Activated CD4-positive, alpha-beta T cell treated with anti-CD3 and anti-CD28 coated beads for 24 hours (primary cell): ENCODE results near the gene ADAMTSL3.

Experiments used
- DNase-seq, 2 donors: peaks; one replicate each; pipeline ENCODE4 v3.0.0-alpha.2; 2020; ENCODE audit warnings: low read depth in 2 of 2

ADAMTSL3 gene

DNA sequence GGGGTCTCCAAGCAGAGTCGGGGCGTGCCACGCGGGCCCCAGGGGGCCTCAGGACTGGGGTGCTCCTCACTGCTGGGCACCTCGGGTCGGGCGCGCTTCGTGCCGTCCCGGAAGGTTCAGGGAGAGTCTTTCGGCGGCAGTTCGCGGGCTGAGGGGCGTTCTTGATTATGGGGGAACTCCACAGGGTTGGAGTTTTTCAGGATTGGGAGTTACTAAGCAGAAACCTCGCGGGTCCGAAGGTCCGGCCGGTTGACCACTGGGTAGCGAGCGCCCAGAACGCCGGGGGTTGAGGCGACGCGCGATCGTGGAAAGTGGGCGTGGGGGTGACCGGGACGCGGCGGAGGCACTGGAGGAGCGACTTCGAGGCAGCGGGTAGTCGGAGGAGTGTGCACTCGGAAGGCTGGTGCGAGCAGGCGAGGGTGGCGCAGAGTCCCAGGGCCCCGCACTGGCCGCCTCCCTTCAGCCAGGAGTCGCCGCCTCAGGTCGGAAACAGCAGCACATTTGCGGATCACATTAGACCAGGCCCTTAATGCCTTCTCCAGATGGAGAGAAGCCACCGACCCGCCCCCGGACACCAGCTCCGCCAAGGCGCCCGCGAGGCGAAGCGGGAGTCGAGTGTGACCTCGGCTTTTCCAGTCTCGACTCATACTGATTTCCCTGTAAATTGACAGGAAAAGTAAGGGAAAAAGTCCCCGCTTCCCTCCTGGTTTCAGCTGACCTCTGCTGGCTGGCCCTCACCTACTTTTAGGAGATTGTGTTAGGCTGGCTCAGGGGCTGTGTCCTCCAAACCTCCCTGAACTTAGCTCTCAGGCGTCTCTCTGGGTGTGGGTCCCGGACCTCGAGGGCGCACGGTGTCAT is 685 bp downstream of the ADAMTSL3 start:
- DNase-seq, result no peak

DNA sequence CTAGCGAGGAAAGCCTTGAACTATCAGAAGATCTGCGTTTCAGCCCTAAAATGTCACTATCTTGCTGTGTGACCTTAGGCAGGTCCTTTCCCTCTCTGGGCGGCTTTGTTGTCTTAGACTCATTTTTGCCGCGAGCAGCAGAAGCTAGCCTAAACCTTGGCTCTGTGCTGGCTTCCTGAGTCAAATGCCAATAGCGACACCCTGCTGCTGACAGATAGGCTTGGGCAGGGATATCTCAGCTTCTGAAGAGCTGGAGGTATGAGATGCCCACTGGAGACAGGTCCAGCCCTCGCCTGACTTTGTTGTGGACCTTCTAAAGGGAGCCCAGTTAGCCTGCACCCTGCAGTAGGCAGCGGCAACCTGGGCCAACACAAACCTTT is 1.3 kb downstream of the ADAMTSL3 start:
- DNase-seq, result no peak

DNA sequence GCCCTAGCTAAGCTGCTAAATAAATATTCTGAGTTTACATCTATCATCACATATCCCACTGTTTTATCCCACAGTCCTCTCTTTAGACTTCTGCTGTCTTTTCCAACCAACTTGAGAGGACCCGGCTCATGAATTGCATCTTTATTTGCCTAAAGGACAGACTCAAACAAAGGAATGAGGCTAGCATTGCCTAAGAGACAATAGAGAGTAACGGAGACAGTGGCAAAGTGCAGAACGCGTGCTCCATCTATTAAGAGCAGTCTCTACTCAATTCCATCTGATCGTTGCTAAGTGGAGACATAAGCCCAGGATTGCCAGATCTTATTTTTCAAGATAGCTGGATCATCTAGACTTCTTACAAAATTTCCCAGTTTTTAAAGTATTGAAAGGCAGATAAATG is 2.3 kb downstream of the ADAMTSL3 start:
- DNase-seq, result no peak

DNA sequence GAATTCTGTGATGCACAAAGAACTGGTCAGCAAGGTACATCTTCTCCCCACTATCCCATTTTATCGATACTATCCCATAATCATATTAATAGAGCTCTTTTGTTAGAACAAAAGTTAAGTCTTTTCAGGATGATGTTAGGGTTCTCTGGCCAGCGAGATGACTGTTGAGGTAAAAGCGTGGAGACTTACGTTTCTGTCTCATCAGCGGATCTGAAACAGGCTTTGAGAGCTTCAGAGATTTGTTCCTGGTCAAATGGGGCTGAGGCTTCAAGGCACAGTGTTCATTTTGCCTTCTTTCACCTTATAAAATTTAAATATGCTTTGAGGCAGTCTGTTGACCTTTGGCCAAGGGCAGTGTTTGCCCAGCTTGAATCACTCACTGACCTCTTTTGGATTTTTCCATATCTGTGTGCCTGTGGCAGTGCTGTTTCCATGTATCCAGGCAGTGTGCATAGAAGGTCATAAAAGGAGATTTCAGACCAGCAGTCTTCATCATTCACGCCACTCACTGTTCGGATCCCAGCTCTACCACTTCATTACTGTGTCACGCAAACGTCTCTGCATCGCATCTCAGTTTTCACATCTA is 3.1 kb downstream of the ADAMTSL3 start:
- DNase-seq, result no peak

DNA sequence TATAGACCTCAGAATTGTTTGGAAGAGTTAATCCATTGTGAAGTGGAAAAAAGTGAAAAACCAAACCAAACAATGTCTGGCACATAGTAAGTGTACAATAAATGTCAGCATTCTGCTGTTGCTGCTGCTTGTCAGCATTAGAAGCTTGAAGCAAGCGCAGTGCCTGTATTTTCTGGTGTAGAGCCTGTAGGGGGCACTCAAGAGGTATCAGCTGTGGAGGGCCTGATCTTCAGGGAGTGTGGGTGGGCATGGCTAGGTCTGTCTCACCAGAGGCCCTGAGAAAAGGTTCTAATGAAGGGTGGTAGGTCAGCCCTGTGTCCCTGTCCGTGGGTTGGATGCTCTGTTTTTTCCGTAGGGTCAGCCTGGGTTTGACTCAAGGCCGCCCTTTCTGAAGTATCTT is 3.6 kb downstream of the ADAMTSL3 start:
- no peak for DNase-seq

DNA sequence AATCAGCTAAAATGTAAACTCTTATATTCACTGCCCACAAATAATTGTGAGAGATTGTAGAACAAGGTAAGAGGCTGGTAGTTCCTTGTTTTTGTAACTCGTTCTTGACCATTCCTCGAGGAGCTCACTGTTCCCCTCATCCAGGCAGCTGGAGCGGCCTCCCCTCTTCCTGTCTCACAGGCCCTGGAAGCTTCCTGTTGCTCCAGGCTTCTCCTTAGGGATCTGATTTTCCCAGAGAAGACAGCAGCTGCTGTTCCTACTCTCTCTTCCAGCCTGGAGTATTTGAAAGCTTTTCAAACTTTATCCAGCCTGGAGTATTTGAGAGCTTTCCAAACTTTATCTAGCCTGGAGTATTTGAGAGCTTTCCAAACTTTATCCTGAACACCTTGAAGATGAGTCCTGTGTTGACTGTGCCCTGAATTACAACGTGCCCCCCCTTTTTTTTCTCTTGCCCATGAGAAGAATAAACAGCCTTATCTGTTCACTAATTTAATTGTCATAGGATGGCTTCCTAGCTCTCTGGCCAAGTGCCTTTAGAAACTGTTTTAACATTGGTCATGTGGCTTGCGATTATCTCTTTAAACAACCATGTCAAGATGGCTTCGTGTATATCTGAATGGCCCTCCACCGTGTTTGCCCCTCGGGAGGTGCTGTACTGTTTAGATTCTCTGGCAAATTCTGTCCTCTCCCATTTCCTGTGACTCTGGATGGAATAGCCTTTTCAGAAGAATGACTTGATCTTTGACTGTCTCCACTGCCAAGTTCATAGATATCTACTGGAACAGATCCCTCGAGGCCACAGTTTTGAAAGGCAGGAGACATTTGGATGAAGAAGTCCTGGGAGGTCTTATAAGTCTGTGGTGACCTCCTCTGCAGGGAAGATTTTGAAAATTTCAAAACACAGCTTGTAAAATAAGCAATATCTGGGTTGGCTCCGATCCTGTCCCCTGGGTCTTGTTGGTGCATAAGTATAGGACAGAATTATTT is 4.8 kb downstream of the ADAMTSL3 start:
- DNase-seq, result no peak

DNA sequence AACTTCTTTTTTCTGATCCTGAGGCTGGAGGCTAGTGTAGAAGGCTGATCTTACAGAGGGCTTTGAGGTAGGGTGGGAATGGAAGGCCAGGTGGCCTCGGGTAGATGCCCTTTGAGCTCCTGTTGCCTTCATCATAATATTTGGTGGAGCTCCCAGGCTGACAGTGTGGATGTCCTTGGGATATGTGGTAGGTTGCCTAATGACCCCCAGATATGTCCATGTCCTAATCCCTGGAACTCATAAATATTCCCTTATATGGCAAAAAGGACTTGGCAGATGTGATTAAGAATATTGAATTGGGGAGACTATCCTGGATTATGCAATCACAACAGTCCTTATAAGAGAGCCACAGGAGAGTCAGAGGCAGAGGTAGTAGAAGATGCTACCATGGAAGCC is 5.5 kb downstream of the ADAMTSL3 start:
- no peak for DNase-seq

DNA sequence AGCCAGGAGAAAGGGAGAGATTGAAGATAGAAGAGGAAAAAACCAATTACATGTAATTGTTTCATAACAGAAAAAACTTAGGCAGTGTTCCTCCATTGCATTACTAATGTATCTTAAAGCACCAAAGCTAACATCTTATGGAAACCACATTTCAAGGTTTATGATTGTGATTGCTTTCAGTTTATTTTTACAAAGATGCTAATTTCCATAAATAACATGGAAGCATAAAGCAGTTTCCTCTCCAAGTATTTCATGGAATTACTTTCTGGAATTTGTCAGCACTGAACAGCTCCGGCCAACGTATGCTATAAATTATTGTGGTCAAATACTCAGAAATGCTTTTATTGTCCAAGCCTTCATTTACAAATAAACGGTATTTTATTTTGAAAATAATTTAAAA is 11.6 kb downstream of the ADAMTSL3 start:
- DNase-seq, result no peak

DNA sequence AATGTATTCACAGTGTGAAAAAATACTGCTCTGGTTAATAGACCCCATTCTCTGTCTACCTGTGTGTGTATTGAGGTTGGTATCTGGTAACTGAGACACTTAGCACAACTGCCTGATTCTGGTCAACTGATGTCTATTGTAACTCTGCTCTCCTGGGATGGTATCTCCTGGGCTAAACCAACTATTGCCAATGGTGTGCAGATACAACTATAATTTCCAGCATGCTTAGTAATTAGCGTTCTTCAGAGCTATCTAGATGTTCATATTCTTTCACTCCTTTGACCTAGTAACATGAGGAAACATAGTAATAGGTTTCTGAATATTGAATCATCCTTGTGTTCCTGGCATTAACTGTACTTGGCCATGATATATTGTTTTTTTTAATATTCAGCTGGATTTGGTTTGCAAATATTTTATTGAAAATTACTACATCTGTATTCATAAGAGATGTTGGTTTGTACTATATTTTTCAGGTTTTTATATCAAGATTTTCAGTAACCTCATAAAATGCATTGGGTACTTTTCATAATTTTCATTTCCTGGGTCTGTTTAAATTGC is 16.8 kb downstream of the ADAMTSL3 start:
- no peak for DNase-seq

DNA sequence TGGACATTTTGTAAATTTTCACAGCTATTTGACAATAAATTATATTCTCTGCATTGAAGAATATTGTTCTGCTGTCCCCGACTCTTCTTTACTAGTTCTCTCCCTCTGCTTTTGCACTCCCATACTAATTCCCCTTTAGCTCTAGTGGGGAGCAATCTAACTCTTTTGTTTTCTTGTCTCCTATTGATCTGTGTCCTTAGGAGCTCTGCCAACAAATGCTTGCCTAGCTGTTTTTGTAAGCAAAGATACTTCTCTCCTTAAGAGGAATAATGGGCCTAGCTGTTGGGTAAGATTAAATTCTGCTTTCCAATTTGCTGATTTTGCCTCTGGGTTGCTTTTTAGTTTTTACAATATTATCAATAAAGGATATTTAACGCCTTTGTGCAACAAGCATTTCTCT is 17.7 kb downstream of the ADAMTSL3 start:
- no peak for DNase-seq

DNA sequence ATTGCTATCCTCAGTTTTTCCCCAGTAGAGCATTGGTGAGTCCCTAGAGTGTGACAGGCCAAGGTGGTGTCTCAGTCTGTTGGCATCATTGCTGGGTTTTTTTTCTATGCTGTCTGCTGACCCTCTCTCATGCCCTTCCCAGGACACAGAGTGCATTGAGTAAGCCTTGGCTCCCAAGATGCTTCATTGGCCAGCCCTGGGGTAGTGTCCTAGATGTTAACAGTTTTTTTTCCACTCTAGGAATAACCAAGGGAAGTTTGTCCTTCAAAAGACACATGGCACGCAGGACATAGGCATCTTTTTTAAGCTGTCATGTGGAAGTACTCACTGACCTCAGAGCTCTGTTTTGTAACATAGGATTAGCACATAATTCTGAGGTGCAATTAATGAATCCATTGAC is 19.5 kb downstream of the ADAMTSL3 start:
- DNase-seq, result no peak

DNA sequence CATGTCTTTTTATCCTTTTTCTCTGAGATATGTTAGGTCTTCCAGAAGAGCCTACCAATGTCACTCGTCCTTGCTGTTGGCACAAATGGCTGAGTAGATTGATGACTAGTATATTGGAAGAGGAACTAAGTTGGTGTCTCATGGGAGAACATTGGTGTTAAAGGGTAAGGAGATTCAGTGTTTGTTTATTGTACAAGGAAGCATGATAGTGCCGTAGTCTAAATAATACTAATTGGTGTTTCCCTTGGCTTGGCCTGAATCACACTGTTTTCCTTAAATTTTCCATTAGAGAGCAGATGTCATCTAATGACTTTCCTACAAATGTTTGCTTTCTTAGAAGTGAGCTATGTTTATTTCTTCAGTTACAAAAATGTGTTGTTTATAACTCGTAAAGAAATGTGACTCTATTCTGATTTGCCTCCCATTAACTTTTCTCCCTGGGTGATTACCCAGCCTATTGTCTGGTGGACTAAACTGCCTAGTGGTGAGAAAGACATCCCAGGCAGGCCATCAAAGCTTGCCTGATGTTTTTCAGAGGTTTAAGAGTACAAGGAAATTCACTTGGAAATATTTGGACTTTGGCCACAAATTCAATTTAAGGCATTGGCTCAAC is 28.7 kb downstream of the ADAMTSL3 start:
- no peak for DNase-seq

DNA sequence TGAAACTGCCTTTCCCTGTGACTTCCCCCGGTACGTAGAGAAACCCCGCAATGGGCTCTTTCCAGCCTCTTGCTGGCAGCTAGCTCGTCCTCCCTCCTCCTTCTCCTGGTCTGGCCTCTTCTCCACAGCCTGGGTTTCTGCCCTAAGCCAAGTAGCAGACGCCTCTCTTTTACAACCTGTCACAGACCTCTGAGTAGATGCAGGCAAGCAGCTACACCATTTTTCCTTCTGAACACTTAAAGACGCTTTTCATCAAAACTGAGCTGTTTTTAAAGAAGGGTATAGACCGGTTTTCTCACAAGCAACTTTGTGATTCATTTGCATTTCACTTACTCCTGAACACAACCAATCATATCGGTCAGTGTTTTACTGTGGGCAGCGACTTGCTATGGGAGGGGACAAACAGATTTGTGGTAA is 32.0 kb downstream of the ADAMTSL3 start:
- DNase-seq, result no peak

DNA sequence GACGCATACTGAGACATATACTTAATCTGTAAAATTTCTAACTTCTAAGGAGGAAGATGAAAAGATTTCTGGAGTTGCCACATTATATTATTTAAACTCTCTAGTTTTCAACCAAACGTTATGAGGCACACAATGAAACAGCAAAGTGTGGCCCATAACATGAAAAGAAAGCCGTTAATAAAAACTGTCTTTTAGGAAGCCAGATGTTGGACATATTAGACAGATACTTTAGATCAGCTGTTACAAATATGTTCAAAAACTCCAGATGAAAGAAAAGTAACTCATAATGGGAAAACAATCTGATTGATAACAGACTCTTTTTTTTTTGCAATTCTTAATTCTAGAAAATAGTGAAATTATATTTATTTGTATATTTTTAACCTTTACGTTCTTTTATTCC is 34.3 kb downstream of the ADAMTSL3 start:
- DNase-seq, result no peak

DNA sequence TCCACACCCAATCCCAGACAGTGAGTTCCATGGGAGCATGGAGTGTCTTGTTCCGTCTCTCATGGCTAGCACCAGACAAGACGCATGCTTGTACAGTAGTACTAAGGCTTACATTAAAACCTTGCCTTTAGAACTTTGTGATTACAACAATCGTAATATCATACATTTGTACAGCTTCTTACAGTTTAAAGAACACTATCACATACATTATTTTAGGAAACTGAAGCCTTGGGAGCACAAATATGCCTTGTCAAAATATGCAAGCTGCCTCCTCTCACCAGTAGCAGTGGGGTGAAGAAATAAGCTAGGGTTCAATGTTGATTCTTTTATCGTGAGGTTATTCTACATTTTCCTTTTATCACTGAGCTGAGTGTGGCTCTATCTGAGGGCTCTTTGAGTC is 36.8 kb downstream of the ADAMTSL3 start:
- no peak for DNase-seq

DNA sequence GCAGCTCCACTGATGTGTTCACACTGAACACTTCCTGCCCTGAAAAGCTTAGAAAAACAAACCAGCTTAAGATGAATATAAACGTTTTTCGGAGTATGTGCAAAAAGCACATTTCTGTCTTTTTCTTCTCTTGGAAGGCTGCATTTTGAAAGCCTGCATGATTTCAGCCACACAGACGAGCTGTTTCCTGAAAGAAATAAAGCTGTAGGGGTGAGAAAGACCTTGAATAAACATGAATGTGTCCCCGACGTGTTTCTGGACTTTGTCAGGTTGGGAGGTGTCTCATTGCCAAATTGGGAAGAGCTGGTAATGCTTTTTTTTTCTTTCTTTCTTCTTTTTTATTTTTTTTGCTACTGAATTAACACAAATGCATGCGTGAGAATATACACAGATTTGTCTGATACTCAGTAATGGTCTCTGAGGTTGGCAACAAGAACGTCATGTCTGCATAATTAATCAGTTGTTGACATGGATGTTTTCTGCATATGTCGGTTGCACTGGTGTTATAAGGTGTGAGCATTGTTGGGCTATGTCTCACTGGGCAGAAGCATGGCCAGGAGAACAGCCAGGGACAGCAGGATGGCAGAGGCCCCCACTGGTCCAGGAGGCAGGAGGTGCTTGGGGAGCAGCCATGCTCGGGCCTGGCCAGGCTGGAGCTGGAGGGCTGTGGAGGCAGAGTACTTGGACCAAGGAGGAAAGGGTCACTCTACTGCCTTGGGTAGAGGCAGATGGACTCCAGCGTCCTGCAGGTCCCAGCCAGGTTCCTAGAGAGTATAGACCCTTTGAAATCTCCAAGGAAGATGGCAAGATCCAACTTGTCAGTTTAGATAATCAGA is 39.0 kb downstream of the ADAMTSL3 start:
- DNase-seq, result no peak

DNA sequence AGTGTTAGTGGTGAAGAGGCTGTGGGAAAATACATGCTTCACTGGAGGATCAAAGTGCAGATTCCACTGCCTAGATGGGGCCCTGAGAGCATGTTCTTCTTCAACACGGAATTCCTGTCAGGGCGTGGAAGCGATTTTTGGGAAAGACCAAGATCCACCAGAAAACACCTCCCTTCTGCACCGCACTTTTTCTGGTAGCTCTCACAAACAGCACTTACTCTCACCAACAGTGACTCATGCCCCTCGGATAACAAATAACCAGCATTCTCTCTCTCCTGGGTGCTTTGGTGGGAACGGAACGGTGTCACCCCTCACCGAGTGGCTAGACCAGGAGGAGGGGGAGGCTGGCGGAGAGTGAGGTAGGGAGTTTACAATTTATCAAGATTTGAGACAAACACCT is 40.1 kb downstream of the ADAMTSL3 start:
- DNase-seq, result no peak

DNA sequence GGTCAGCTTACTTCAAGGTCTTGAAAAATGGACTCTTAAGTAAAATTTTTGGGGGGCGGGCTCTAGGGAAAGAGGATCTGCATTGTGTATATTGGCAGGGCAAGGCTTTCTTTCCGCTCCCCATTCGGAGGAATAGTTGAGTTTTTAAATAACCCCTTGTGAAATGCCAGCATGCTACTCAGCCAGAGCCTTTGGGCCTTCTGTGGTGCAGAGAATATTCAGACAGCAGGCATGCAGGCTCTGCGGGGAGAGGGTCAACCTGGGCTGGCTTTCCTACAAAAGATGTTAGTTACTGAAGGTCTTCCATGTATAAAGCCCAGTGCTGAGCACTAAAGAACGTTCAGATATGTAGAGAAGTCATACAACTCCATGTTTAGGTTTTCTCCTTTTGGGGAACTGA is 40.6 kb downstream of the ADAMTSL3 start:
- DNase-seq, result no peak

DNA sequence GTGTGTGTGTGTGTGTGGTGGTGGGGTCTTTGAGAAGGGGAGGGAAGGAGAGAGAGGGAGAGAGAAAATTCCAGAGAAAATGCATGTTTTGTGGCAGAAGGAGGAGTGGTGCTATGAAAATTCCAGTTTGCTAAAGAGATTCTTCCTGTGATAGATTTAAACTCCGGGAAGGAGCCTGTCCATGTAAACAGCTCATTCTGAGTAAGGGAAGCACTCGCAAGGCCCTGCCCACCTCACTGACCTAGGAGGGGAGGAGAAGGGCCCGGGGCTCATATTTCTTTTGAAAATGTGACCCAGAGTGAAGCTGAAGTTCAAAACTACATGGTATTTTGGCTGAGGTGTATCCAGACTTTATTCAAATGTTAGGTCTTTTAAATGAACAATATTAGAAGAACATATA is 41.3 kb downstream of the ADAMTSL3 start:
- DNase-seq, result no peak

DNA sequence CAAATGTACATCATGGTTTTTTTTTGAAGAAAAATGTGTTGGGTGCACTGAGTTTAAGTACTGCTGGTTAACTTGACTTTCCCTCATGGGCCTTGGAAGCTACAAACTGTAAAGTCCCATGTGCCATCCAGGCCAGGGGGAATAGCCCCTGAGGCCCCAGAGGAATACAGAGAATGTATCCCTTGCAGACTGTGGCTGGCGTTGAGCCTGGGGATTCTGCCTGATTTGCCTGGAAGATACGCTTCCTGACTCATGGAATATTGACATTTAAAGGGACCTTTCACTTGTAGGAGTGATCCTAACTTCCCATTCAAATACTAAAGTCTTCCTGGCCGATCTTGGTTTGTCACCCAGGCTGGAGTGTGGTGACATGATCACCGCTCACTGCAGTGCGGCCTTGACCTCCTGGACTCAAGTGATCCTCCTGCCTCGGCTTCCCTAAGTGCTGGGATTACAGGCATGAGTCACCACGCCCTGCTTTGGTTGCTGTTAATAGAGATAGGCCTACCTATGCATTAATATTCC is 42.0 kb downstream of the ADAMTSL3 start:
- DNase-seq, result no peak

DNA sequence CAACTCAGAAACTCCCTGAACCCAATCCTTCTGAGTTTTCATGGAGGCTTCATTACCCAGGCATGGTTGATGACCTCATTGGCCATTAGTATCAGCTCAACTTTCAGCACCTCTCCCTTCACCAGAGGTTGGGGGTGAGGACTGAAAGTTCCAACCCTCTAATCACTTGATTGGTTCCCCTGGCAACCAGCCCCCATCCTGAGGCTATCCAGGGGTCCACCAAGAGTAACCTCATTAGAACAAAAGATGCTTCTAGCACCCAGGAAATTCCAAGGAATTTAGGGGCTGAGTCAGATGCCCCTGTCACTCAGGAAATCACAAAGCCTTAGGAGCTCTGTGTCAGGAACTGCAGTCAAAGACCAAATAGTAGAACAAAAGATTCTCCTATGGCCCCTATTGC is 43.8 kb downstream of the ADAMTSL3 start:
- no peak for DNase-seq
